Measurements from ENCODE around the gene GSTT2. TPM values are rescaled to one million over a fixed set of nuclear protein-coding genes. Genes with fewer than 3 reads are reported as not detected.
A peak's percentile ranks its signal among the peaks of the same experiment; 100 is the strongest.
"Not testable (repeated sequence)": the region's sequence is repeated elsewhere in the genome, so short reads cannot be mapped to it uniquely, and the experiment has no call there.

Gene GSTT2
- total RNA-seq, 2 experiments from 2014 or later = not detected

DNA sequence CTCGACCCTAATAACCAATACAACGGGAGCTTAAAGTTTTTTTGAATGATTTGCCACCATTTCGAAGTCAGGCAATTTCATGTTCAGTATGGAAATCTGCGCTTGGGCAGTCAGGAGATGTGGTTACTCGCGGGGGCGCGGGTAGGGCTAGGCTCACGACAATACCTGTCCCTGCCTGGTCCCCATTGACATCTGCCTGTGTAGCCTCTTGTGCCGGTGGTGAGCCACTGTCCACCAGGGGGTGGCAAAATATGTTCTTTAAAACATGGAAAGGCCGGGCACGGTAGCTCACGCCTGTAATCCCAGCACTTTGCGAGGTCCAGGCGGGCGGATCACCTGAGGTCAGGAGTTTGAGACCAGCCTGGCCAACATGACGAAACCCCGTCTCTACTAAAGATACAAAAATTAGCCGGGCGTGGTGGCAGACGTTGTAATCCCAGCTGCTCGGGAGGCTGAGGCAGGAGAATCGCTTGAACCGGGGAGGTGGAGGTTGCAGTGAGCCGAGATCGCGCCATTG, 5.0 kb upstream of the GSTT2 start:
- H3K4me3 Mint-ChIP-seq; DNase-seq; H3K27me3 ChIP-seq (ENCODE audit: control insufficient read depth in 1 of 2, insufficient read depth in 2 of 2, low read length in 2 of 2); CTCF ChIA-PET; H3K27me3 Mint-ChIP-seq; H3K9me3 Mint-ChIP-seq; POLR2A ChIA-PET; H3K9me3 ChIP-seq (ENCODE audit: control insufficient read depth in 1 of 2, insufficient read depth in 1 of 2, low read length in 2 of 2); H3K4me1 ChIP-seq (ENCODE audit: insufficient read depth, low read length); H3K27ac Mint-ChIP-seq; H3K4me3 ChIP-seq (ENCODE audit: low read length); H3K27ac ChIP-seq (ENCODE audit: low read depth in 1 of 2, low read length in 2 of 2): not testable (repeated sequence)
- ATAC-seq (ENCODE audit: poor library complexity) = peak; percentile 22
- Mint-ChIP-seq H3K36me3 (ENCODE audit: low read depth) (peaks cover 20% of the 10 kb centered on the region), H3K4me1 (ENCODE audit: low read depth) (peaks cover 11% of the 10 kb centered on the region)
- intact Hi-C loops (cut with DNase I, micrococcal nuclease) = loop anchor here (5.0 to 10.0 kb wide), 2 partner anchors 48 to 50 kb away; no protein-coding TSS in a partner anchor
- peaks cover 14% of the 10 kb centered on the region for H3K36me3 ChIP-seq (ENCODE audit: insufficient read depth, low read length)

DNA sequence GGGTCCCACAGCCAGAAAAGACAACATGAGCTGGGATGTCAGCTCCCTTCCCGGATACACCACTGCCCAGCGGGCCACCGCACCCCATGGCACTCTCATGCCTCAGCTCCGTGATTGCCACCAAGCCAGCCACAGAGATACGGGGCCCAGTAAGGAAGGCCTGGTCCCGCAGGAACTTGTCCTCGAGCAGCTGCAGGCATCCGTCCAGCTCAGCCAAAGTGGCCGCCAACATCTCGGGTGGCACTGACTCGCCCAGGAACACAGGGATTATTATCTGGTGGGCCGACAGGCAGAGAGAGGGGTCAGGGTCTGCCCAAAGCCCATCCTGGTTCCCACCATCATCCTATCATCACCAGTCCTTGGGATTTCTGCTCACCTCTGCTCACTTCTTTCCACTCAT, 2.6 kb upstream of the GSTT2 start:
- POLR2A ChIA-PET; H3K27ac ChIP-seq (ENCODE audit: low read depth in 1 of 2, low read length in 2 of 2); H3K27ac Mint-ChIP-seq; H3K36me3 Mint-ChIP-seq (ENCODE audit: low read depth); H3K9me3 ChIP-seq (ENCODE audit: control insufficient read depth in 1 of 2, insufficient read depth in 1 of 2, low read length in 2 of 2); ATAC-seq (ENCODE audit: poor library complexity); H3K9me3 Mint-ChIP-seq; H3K4me3 Mint-ChIP-seq; H3K27me3 Mint-ChIP-seq; H3K4me1 ChIP-seq (ENCODE audit: insufficient read depth, low read length); H3K36me3 ChIP-seq (ENCODE audit: insufficient read depth, low read length); H3K4me3 ChIP-seq (ENCODE audit: low read length); DNase-seq; H3K4me1 Mint-ChIP-seq (ENCODE audit: low read depth); H3K27me3 ChIP-seq (ENCODE audit: control insufficient read depth in 1 of 2, insufficient read depth in 2 of 2, low read length in 2 of 2); CTCF ChIA-PET: not testable (repeated sequence)
- intact Hi-C loops (cut with DNase I, micrococcal nuclease) = loop anchor here in 1 of 2 experiments (10.0 kb wide), 1 partner anchor 53 kb away; no protein-coding TSS in a partner anchor

DNA sequence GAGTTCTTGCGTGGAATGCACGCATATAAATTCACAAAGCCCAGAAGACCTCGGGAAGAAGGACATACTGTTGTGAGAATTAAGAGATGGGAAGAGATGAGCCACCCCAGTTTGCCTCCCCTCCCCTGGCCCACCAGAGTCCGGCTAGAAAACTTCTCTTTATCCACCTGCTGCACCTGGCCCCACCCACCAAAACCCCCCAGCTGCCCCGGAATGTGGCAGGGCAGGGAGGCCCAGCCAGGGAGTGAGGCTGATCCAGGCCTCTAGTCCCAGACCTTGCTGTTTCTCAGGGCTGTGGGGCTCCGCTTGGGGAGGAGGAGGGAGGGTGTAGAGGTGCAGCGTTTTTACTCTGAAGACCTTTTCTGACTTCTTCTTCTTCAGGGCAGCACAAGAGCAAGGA, 633 bp downstream of the GSTT2 start:
- ATAC-seq (ENCODE audit: poor library complexity); H3K36me3 Mint-ChIP-seq (ENCODE audit: low read depth); H3K27me3 Mint-ChIP-seq; H3K27ac ChIP-seq (ENCODE audit: low read depth in 1 of 2, low read length in 2 of 2); H3K4me1 Mint-ChIP-seq (ENCODE audit: low read depth); H3K27ac Mint-ChIP-seq; H3K9me3 Mint-ChIP-seq; intact Hi-C loops (cut with DNase I, micrococcal nuclease); H3K4me3 ChIP-seq (ENCODE audit: low read length); DNase-seq; H3K9me3 ChIP-seq (ENCODE audit: control insufficient read depth in 1 of 2, insufficient read depth in 1 of 2, low read length in 2 of 2); H3K27me3 ChIP-seq (ENCODE audit: control insufficient read depth in 1 of 2, insufficient read depth in 2 of 2, low read length in 2 of 2); H3K4me3 Mint-ChIP-seq; H3K4me1 ChIP-seq (ENCODE audit: insufficient read depth, low read length); CTCF ChIA-PET; POLR2A ChIA-PET; H3K36me3 ChIP-seq (ENCODE audit: insufficient read depth, low read length): not testable (repeated sequence)

DNA sequence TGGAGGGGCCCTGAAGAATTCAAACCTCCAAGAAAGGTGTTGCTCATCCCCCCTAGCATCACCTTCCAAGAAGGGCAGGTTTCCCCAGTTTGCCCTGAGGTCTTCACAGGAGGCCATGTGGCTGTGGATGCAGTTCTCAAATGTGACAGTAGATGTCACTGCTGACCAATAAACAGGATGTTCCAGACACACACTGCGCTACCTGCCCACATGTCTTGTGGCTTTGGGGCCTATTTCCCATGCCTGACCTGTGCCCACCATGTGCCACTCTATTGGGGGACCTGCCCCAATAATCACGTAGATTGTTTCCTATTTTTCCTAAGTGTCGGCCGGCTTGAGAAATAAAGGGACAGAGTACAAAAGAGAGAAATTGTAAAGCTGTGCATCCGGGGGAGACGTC, 4.5 kb downstream of the GSTT2 start:
- Histone ChIP-seq H3K27ac (ENCODE audit: low read depth in 1 of 2, low read length in 2 of 2) (no peak overlapping the region), H3K4me1 (ENCODE audit: insufficient read depth, low read length) (no peaks in the 10 kb centered on the region), H3K36me3 (ENCODE audit: insufficient read depth, low read length) (no peaks in the 10 kb centered on the region), H3K27me3 (ENCODE audit: control insufficient read depth in 1 of 2, insufficient read depth in 2 of 2, low read length in 2 of 2) (no peaks in the 10 kb centered on the region), H3K9me3 (ENCODE audit: control insufficient read depth in 1 of 2, insufficient read depth in 1 of 2, low read length in 2 of 2) (no peaks in the 10 kb centered on the region), H3K4me3 (ENCODE audit: low read length) (no peak overlapping the region)
- intact Hi-C loops (cut with DNase I, micrococcal nuclease) = no loop called here
- Mint-ChIP-seq H3K27me3 (peaks cover 4% of the 10 kb centered on the region), H3K9me3 (no peaks in the 10 kb centered on the region), H3K27ac (no peak overlapping the region), H3K4me3 (no peak overlapping the region), H3K4me1 (ENCODE audit: low read depth) (no peaks in the 10 kb centered on the region), H3K36me3 (ENCODE audit: low read depth) (no peaks in the 10 kb centered on the region)
- ChIA-PET POLR2A (no interaction called here), CTCF (no interaction called here)
- TF ChIP-seq, protein P1, sequence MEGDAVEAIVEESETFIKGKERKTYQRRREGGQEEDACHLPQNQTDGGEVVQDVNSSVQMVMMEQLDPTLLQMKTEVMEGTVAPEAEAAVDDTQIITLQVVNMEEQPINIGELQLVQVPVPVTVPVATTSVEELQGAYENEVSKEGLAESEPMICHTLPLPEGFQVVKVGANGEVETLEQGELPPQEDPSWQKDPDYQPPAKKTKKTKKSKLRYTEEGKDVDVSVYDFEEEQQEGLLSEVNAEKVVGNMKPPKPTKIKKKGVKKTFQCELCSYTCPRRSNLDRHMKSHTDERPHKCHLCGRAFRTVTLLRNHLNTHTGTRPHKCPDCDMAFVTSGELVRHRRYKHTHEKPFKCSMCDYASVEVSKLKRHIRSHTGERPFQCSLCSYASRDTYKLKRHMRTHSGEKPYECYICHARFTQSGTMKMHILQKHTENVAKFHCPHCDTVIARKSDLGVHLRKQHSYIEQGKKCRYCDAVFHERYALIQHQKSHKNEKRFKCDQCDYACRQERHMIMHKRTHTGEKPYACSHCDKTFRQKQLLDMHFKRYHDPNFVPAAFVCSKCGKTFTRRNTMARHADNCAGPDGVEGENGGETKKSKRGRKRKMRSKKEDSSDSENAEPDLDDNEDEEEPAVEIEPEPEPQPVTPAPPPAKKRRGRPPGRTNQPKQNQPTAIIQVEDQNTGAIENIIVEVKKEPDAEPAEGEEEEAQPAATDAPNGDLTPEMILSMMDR (IDR thresholded peaks at IDR 0.05) = peak; percentile 50
- DNase-seq (peak in 10 of 14 experiments; percentile 6 to 84 (median 62)), ATAC-seq (ENCODE audit: poor library complexity) (peak; percentile 86)

DNA sequence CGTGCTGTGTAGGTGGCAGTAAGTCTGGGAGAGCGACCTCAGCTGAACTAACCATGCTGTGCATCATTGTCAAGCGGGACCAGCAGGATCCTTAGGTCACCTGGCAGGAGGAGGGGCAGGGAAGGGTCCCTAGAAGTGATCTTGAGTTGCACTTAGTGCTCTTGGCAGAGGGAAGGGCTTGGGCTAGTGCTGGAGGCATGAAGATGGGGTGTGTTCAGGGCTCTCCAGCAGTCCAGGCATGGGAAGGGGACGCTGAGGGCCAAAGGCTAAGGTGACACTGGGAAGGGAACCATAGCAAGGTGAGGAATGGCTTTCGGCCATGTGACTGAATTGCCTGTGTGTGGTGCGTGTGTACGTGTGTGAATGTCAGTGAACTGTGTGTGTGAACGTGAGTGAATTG, 6.2 kb downstream of the GSTT2 start:
- H3K36me3 Mint-ChIP-seq (ENCODE audit: low read depth); H3K4me3 ChIP-seq (ENCODE audit: low read length); DNase-seq; H3K9me3 Mint-ChIP-seq; POLR2A ChIA-PET; H3K27ac Mint-ChIP-seq; H3K27me3 ChIP-seq (ENCODE audit: control insufficient read depth in 1 of 2, insufficient read depth in 2 of 2, low read length in 2 of 2); H3K27ac ChIP-seq (ENCODE audit: low read depth in 1 of 2, low read length in 2 of 2); ATAC-seq (ENCODE audit: poor library complexity); H3K4me1 Mint-ChIP-seq (ENCODE audit: low read depth); H3K27me3 Mint-ChIP-seq; H3K36me3 ChIP-seq (ENCODE audit: insufficient read depth, low read length); H3K4me3 Mint-ChIP-seq; H3K9me3 ChIP-seq (ENCODE audit: control insufficient read depth in 1 of 2, insufficient read depth in 1 of 2, low read length in 2 of 2); CTCF ChIA-PET; H3K4me1 ChIP-seq (ENCODE audit: insufficient read depth, low read length): not testable (repeated sequence)
- intact Hi-C loops (cut with DNase I, micrococcal nuclease) = loop anchor here in 1 of 2 experiments (5.0 kb wide), 1 partner anchor 49 kb away; no protein-coding TSS in a partner anchor

DNA sequence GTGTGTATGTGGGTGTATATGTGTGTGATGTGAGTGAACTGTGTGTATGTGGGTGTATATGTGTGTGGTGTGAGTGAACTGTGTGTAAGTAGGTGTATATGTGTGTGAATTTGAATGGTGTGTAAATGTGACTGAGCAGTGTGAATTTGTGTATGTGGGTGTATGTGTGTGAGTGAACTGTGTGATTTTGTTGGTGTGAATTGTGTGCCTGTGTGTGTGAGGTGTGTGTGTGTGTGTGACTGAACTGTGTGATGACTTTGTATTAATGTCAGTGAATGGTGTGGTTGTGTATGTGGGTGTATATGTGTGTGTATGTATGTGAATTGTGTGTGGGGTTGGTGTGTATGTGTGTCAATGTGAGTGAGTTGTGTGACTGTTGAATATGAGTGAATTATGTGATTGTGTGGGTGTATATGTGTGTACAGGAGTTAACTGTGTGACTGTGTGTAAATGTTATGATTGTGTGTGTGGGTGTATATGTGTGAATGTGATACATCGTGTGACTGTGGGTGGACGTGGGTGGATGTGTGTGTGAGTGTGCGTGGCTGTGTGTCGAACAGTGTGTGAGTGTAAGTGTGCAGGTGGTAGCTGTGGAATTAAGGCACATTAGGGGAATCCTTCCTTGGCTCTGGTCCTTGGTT, 6.7 kb downstream of the GSTT2 start:
- CTCF ChIA-PET; ATAC-seq (ENCODE audit: poor library complexity); H3K4me3 Mint-ChIP-seq; H3K36me3 ChIP-seq (ENCODE audit: insufficient read depth, low read length); H3K4me3 ChIP-seq (ENCODE audit: low read length); H3K27me3 Mint-ChIP-seq; H3K36me3 Mint-ChIP-seq (ENCODE audit: low read depth); H3K4me1 Mint-ChIP-seq (ENCODE audit: low read depth); H3K9me3 Mint-ChIP-seq; DNase-seq; H3K27ac Mint-ChIP-seq; H3K27me3 ChIP-seq (ENCODE audit: control insufficient read depth in 1 of 2, insufficient read depth in 2 of 2, low read length in 2 of 2); H3K4me1 ChIP-seq (ENCODE audit: insufficient read depth, low read length); H3K27ac ChIP-seq (ENCODE audit: low read depth in 1 of 2, low read length in 2 of 2); H3K9me3 ChIP-seq (ENCODE audit: control insufficient read depth in 1 of 2, insufficient read depth in 1 of 2, low read length in 2 of 2); POLR2A ChIA-PET: not testable (repeated sequence)
- intact Hi-C loops (cut with DNase I, micrococcal nuclease) = loop anchor here in 1 of 2 experiments (5.0 kb wide), 1 partner anchor 49 kb away; no protein-coding TSS in a partner anchor
